Smooth muscle cell (in vitro differentiated cells): ENCODE measurements around the gene RHOBTB3. TPM values are rescaled to one million over a fixed set of nuclear protein-coding genes. Genes with fewer than 3 reads are reported as not detected.
A peak's percentile ranks its signal among the peaks of the same experiment; 100 is the strongest.

ENCODE experiments used
- DNase-seq: peaks from one replicate; lab custom pipeline; 2025; ENCODE audit not compliant: unreplicated experiment; lab: John Stamatoyannopoulos, UW
- H2AFZ ChIP-seq: fragments of 200-600 bp; sonication (generic); 2 replicates; pipeline ENCODE4 v1.6.0; 2016; ENCODE audit warnings: antibody characterized with exemption, low read depth, mild to moderate bottlenecking
- H3F3A ChIP-seq: fragments of 200-600 bp; sonication (generic); 2 replicates; pipeline ENCODE4 v1.6.0; 2017; ENCODE audit warnings: antibody characterized with exemption, low read depth
- H3K27ac ChIP-seq: fragments of 200-600 bp; sonication (generic); 2 replicates; pipeline ENCODE4 v1.5.1; 2016; ENCODE audit warnings: low read depth, mild to moderate bottlenecking
- H3K27me3 ChIP-seq: fragments of 200-600 bp; sonication (generic); 2 replicates; pipeline ENCODE4 v1.6.1; 2016; ENCODE audit warnings: low read depth, mild to moderate bottlenecking
- H3K36me3 ChIP-seq: fragments of 200-600 bp; sonication (generic); 2 replicates; pipeline ENCODE4 v1.5.1; 2016; ENCODE audit warnings: low read depth
- H3K4me1 ChIP-seq: fragments of 200-600 bp; sonication (generic); 2 replicates; pipeline ENCODE4 v1.5.1; 2016; ENCODE audit warnings: low read depth
- H3K4me2 ChIP-seq: fragments of 200-600 bp; sonication (generic); 2 replicates; pipeline ENCODE4 v1.6.0; 2016; ENCODE audit warnings: mild to moderate bottlenecking
- H3K4me3 ChIP-seq: fragments of 200-600 bp; sonication (generic); 2 replicates; pipeline ENCODE4 v1.5.1; 2016; ENCODE audit warnings: mild to moderate bottlenecking
- H3K79me2 ChIP-seq: fragments of 200-600 bp; sonication (generic); 2 replicates; pipeline ENCODE4 v1.6.0; 2016; ENCODE audit warnings: low read depth, mild to moderate bottlenecking
- H3K9ac ChIP-seq: fragments of 200-600 bp; sonication (generic); 2 replicates; pipeline ENCODE4 v1.6.0; 2016; ENCODE audit warnings: low read depth
- H3K9me3 ChIP-seq: fragments of 200-600 bp; sonication (generic); replicated peaks from 2 replicates; pipeline ENCODE4 v1.5.1; 2016; ENCODE audit warnings: low read depth
- H4K20me1 ChIP-seq: fragments of 200-600 bp; sonication (generic); 2 replicates; pipeline ENCODE4 v1.6.0; 2016; ENCODE audit warnings: low read depth
- WGBS: methylation state at CpG from one replicate; pipeline ENCODE4 v1.1.7; 2016; ENCODE audit warnings: low lambda C conversion rate; 5-methylcytosine and 5-hydroxymethylcytosine counted together
- polyA plus RNA-seq: library from polyadenylated mRNA; unstranded; fragments of >200 nt; fragmentation: Nextera tagmentation; extraction: Ambion mirVana; gene quantifications from 2 replicates; pipeline ENCODE4 v1.2.1, GENCODE V29; 2016
- total RNA-seq: library from RNA; depleted of rRNA; stranded (reverse); fragments of >200 nt; gene quantifications from 2 replicates; pipeline ENCODE4 v1.2.3, GENCODE V29; 2014
- TF ChIP-seq, protein P1 (sequence below): fragments of 200-600 bp; sonication (generic); IDR thresholded peaks from 2 replicates; pipeline ENCODE4 v1.5.1; 2017; ENCODE audit warnings: borderline replicate concordance, mild to moderate bottlenecking, antibody characterized with exemption; ENCODE audit not compliant: insufficient read depth, poor library complexity, severe bottlenecking

RHOBTB3 gene
- total and polyA plus RNA-seq, 2 experiments from 2014 or later: 127 to 213 TPM

GRCh38 chr5:95686651-95687050 lies 44.5 kb upstream of the RHOBTB3 start:
- no peaks in the 10 kb centered on the region for H3F3A ChIP-seq
- no peak overlapping the region for H2AFZ ChIP-seq
- TF ChIP-seq, protein P1, sequence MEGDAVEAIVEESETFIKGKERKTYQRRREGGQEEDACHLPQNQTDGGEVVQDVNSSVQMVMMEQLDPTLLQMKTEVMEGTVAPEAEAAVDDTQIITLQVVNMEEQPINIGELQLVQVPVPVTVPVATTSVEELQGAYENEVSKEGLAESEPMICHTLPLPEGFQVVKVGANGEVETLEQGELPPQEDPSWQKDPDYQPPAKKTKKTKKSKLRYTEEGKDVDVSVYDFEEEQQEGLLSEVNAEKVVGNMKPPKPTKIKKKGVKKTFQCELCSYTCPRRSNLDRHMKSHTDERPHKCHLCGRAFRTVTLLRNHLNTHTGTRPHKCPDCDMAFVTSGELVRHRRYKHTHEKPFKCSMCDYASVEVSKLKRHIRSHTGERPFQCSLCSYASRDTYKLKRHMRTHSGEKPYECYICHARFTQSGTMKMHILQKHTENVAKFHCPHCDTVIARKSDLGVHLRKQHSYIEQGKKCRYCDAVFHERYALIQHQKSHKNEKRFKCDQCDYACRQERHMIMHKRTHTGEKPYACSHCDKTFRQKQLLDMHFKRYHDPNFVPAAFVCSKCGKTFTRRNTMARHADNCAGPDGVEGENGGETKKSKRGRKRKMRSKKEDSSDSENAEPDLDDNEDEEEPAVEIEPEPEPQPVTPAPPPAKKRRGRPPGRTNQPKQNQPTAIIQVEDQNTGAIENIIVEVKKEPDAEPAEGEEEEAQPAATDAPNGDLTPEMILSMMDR: no peak
- no peaks in the 10 kb centered on the region for H4K20me1 ChIP-seq
- H3K9ac ChIP-seq: no peak overlapping the region
- no peak for DNase-seq
- H3K4me1 ChIP-seq: peaks cover 8% of the 10 kb centered on the region
- no peaks in the 10 kb centered on the region for H3K9me3 ChIP-seq
- H3K27ac ChIP-seq: no peak overlapping the region
- 29% methylated on average over 2 of the region's 2 CpGs for WGBS
- no peak overlapping the region for H3K4me2 ChIP-seq
- H3K4me3 ChIP-seq: no peak overlapping the region
- no peaks in the 10 kb centered on the region for H3K36me3 ChIP-seq
- no peaks in the 10 kb centered on the region for H3K27me3 ChIP-seq
- no peaks in the 10 kb centered on the region for H3K79me2 ChIP-seq

GRCh38 chr5:95689680-95690079 lies 41.5 kb upstream of the RHOBTB3 start:
- Histone ChIP-seq H3K4me3 (no peak overlapping the region), H4K20me1 (no peaks in the 10 kb centered on the region), H3K9ac (no peak overlapping the region), H3K27me3 (no peaks in the 10 kb centered on the region), H3K36me3 (no peaks in the 10 kb centered on the region), H3K9me3 (no peaks in the 10 kb centered on the region), H3K4me1 (peaks cover 8% of the 10 kb centered on the region), H2AFZ (no peak overlapping the region), H3F3A (no peaks in the 10 kb centered on the region), H3K27ac (no peak overlapping the region), H3K79me2 (no peaks in the 10 kb centered on the region), H3K4me2 (no peak overlapping the region)
- WGBS: 95% methylated on average over 1 of the region's 1 CpG
- TF ChIP-seq, protein P1: no peak
- no peak for DNase-seq

DNA sequence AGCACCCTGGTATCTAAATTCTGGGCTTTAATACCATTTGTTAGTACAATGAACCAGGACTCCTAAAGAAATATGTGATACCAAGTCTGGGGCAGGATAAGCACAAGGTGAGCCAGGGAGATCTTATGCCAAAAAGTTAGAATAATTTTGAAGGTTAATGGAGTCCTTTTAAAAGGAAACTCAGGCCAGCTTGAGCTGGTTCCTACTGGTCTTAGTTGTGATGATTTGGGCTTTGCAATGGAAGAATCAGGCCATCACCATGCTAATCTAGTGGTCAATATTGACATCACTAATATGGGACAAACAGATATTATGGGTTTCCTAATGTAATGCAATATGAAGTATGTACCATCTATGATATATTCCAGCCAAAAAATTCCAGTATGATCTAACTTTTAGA lies 40.8 kb upstream of the RHOBTB3 start:
- H3K4me2 ChIP-seq: no peak overlapping the region
- H3K4me3 ChIP-seq: no peak overlapping the region
- H3K9ac ChIP-seq: no peak overlapping the region
- TF ChIP-seq, protein P1: no peak
- no peaks in the 10 kb centered on the region for H3K9me3 ChIP-seq
- H3K79me2 ChIP-seq: no peaks in the 10 kb centered on the region
- peaks cover 8% of the 10 kb centered on the region for H3K4me1 ChIP-seq
- H4K20me1 ChIP-seq: no peaks in the 10 kb centered on the region
- H2AFZ ChIP-seq: no peak overlapping the region
- no peak overlapping the region for H3K27ac ChIP-seq
- H3K27me3 ChIP-seq: no peaks in the 10 kb centered on the region
- DNase-seq: no peak
- no peaks in the 10 kb centered on the region for H3F3A ChIP-seq
- no peaks in the 10 kb centered on the region for H3K36me3 ChIP-seq

DNA sequence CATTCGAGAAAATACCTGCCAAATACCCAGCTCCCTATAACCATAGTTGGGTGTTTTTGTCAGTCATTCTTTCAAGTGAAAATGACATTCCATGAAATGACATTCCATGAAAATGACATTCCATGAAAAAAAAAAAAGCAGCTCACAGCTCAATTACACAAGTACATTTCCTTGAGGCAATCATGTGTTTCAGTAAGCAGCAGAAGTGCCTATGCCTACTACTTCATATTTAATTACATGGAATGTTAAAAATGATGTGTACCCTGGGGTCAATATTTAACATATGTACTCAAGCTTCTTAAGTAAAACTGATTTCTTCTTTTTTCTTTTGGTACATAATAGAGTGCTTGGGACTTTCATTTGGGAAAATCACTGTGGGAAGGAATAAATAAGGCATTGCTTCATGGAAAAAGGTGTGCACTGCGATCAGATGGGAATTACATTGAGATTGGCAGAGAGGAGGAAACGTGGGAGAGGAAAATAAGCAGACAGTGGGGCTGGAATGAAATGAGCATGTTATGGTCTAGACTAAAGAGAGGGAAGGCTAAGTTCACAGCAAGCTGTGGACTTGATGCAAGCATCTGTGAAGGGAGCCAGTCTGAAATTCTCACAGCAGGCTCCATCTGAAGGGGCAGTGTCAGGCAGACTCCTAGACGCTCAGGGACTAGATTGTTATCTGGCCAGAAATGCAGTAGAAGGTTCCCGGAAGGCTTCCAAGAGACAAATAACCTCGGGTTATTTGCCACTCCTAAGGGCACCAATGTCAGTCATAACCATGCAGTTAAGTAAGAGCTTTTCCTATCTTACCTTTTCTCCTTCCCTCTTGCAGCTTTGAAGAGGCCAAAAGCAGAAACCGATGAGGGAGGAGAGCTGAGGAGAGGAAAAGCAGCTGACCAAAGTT lies 33.1 kb upstream of the RHOBTB3 start:
- H3K4me1 ChIP-seq: peaks cover 4% of the 10 kb centered on the region
- WGBS: 16% methylated on average over 7 of the region's 7 CpGs
- no peaks in the 10 kb centered on the region for H3K79me2 ChIP-seq
- peaks cover 4% of the 10 kb centered on the region for H3F3A ChIP-seq
- H3K36me3 ChIP-seq: no peaks in the 10 kb centered on the region
- TF ChIP-seq, protein P1: no peak
- no peak overlapping the region for H2AFZ ChIP-seq
- H4K20me1 ChIP-seq: no peaks in the 10 kb centered on the region
- H3K27ac ChIP-seq: no peak overlapping the region
- H3K9me3 ChIP-seq: no peaks in the 10 kb centered on the region
- H3K4me3 ChIP-seq: no peak overlapping the region
- no peak for DNase-seq
- peak overlapping the region; percentile 1 for H3K4me2 ChIP-seq
- H3K27me3 ChIP-seq: no peaks in the 10 kb centered on the region
- H3K9ac ChIP-seq: no peak overlapping the region
